ENCODE measurements around the gene TNFRSF12A.
"Not testable (repeated sequence)": the region's sequence is repeated elsewhere in the genome, so short reads cannot be mapped to it uniquely, and the experiment has no call there.

TNFRSF12A gene

DNA sequence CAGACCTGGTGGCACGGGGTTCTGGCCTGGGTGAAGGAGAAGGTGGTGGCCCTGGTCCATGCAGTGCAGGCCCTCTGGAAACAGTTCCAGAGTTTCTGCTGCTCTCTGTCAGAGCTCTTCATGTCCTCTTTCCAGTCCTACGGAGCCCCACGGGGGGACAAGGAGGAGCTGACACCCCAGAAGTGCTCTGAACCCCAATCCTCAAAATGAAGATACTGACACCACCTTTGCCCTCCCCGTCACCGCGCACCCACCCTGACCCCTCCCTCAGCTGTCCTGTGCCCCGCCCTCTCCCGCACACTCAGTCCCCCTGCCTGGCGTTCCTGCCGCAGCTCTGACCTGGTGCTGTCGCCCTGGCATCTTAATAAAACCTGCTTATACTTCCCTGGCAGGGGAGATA, 49.0 kb downstream of the TNFRSF12A start:
- DNase-seq = not testable (repeated sequence)

DNA sequence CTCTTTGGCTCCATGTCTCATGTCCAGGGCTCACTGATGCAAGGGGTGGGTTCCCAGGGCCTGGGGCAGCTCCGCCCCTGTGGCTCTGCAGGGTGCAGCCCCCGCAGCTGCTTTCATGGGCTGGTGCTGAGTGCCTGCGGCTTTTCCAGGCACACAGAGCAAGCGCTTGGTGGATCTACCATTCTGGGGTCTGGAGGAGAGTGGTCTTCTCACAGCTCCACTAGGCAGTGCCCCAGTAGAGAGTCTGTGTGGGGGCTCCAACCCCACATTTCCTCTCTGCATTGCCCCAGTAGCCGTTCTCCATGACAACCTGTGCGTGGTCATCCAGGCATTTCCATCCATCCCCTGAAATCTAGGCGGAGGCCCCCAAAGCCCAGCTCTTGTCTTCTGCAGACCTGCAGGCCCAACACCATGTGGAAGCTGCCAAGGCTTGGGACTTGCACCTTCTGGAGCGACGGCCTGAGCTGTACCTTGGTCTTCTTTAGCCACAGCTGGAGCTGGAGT, 50.5 kb downstream of the TNFRSF12A start:
- no peak for DNase-seq

DNA sequence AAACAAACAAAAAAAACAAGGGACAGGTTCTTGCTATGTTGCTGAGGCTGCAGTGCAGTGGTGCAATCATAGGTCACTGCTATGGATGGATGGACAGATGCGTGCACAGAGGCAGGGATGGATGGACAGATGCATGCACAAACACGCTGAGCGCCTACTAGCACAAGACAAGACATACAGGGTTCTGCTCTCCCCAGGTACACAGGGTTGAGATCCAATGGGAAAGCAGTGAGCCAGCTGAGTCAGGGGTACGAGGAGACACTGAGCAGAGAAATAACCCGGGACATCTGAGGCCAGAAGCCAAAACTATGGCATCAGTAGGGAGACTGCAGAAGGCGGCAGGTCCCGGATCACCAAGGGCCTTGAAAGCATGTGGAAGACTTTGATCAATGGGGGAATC, 51.5 kb downstream of the TNFRSF12A start:
- DNase-seq = no peak
